Measurements from ENCODE around the gene ARHGAP23. TPM values are rescaled to one million over a fixed set of nuclear protein-coding genes. Genes with fewer than 3 reads are reported as not detected.

ARHGAP23 gene
- total RNA-seq, 2 experiments from 2014 or later = 0.40 to 0.47 TPM

DNA sequence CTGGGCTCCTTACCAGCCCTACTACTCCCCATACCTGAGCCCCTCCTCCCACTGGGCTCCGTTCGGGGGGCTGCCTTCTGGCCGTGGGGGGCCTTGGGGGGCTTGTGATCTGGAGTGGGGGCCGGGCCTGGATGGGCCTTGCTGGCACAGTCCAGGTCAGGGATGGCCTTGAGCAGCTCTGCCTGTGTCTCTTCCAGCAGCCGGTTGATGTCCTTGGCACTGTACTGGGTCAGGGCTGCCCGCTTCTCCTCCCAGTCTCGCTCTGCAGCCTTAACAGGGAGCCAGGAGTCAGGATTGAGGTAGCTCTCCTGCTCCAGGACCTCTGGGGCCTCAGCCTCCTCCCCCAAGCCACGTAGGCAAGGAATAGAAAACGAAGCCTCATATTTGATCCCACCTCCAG is 122.9 kb downstream of the ARHGAP23 start:
- Mint-ChIP-seq H3K4me1 (ENCODE audit: low read depth) (no peaks in the 10 kb centered on the region), H3K27me3 (peaks cover 18% of the 10 kb centered on the region), H3K9me3 (no peaks in the 10 kb centered on the region), H3K36me3 (ENCODE audit: low read depth) (no peaks in the 10 kb centered on the region), H3K27ac (no peak overlapping the region), H3K4me3 (no peak overlapping the region)
- ChIA-PET POLR2A (no interaction called here), CTCF (interaction anchor here (1.0 to 1.5 kb wide), 3 partner anchors 8 to 127 kb away, joined by 3 to 4 read pairs (median 3); no protein-coding TSS in a partner anchor)
- no peak for DNase-seq
- TF ChIP-seq, protein P1, sequence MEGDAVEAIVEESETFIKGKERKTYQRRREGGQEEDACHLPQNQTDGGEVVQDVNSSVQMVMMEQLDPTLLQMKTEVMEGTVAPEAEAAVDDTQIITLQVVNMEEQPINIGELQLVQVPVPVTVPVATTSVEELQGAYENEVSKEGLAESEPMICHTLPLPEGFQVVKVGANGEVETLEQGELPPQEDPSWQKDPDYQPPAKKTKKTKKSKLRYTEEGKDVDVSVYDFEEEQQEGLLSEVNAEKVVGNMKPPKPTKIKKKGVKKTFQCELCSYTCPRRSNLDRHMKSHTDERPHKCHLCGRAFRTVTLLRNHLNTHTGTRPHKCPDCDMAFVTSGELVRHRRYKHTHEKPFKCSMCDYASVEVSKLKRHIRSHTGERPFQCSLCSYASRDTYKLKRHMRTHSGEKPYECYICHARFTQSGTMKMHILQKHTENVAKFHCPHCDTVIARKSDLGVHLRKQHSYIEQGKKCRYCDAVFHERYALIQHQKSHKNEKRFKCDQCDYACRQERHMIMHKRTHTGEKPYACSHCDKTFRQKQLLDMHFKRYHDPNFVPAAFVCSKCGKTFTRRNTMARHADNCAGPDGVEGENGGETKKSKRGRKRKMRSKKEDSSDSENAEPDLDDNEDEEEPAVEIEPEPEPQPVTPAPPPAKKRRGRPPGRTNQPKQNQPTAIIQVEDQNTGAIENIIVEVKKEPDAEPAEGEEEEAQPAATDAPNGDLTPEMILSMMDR (IDR thresholded peaks at IDR 0.05) = no peak
- intact Hi-C loops (cut with micrococcal nuclease) = loop anchor here (10.0 kb wide), 1 partner anchor 114 kb away; no protein-coding TSS in a partner anchor
- ATAC-seq = no peak

DNA sequence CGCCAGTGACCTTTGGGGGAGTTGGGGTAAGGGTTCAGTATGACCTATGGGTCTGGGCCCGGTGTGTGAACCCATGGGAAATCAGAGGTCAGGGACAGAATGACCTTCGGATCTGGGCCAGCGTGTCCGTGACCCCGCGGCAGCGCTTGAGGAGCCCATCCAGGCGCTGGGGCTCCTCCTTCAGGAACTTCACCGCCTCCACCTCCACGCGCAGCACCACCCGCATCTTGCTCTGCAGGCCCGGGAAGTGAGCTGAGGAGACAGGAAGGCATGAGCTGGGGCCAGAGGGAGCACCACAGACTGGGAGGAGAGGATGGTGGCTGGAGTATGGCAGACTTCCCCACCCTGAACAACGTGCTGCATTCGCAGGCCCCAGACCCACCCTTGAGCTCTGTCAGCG is 124.1 kb downstream of the ARHGAP23 start:
- Mint-ChIP-seq H3K9me3 (no peaks in the 10 kb centered on the region), H3K4me3 (no peak overlapping the region), H3K27ac (no peak overlapping the region), H3K27me3 (peaks cover 11% of the 10 kb centered on the region), H3K36me3 (ENCODE audit: low read depth) (no peaks in the 10 kb centered on the region), H3K4me1 (ENCODE audit: low read depth) (no peaks in the 10 kb centered on the region)
- DNase-seq (no peak), ATAC-seq (no peak)
- intact Hi-C loops (cut with micrococcal nuclease) = loop anchor here (10.0 kb wide), 1 partner anchor 112 kb away; no protein-coding TSS in a partner anchor
- TF ChIP-seq, protein P1 (IDR thresholded peaks at IDR 0.05) = no peak
- POLR2A ChIA-PET = no interaction called here
- CTCF ChIA-PET = interaction anchor here (10.4 kb wide), 1 partner anchor 32 kb away, joined by 241 read pairs; no protein-coding TSS in a partner anchor

DNA sequence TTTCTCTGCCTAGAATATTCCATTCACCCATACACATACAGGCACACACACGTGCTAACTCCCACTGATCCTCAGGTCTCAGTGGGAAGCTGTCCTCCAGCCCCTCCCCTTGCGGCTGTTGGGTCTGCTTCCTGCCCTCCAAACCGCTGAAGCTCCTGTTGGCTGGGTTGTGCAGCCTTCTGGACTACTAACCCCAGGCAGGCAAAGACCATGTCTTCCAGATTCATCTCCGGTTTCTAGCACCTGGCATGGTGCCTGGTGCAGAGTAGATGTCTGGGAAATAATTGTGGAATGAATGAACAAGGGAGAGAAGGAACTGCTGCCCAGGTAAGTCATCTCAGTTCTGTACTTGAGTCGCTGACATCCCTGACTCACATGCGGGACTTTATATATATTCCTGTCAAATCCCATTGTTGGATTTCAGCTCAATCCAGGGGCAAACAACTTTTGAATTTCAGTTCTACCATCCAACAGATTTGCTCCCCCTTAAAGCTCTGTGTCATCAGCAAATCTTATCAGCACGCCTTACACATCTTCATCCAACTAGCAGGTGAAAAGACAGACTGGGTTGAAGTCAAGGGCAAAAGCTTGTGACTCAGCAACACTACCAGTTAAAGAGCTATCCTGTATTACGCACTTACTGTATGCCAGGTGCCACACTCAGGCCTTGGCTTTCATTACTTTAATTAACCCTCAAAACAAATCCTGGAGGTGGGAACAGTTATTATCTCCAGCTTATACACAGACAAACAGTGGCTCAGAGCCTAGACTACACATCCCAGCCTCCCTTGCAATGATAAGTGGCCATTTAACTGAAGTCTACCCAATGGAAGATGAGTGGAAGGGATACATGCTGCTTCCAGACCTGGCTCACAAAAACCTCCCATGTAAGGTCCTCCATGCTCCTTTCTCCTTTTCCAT is 126.4 kb downstream of the ARHGAP23 start:
- TF ChIP-seq, protein P1 (IDR thresholded peaks at IDR 0.05) = no peak
- H3K4me3 Mint-ChIP-seq = no peak overlapping the region
- ChIA-PET CTCF (interaction anchor here (0.8 to 10.4 kb wide), 10 partner anchors 10 to 181 kb away, joined by 3 to 251 read pairs (median 6); no protein-coding TSS in a partner anchor), POLR2A (no interaction called here)
- no peaks in the 10 kb centered on the region for H3K9me3 Mint-ChIP-seq
- intact Hi-C loops (cut with micrococcal nuclease) = loop anchor here (10.0 kb wide), 1 partner anchor 110 kb away; no protein-coding TSS in a partner anchor
- H3K27ac Mint-ChIP-seq = no peak overlapping the region
- no peak for ATAC-seq
- H3K27me3 Mint-ChIP-seq = peaks cover 12% of the 10 kb centered on the region
- H3K36me3 Mint-ChIP-seq (ENCODE audit: low read depth) = no peaks in the 10 kb centered on the region
- H3K4me1 Mint-ChIP-seq (ENCODE audit: low read depth) = peaks cover 11% of the 10 kb centered on the region
- DNase-seq = no peak

DNA sequence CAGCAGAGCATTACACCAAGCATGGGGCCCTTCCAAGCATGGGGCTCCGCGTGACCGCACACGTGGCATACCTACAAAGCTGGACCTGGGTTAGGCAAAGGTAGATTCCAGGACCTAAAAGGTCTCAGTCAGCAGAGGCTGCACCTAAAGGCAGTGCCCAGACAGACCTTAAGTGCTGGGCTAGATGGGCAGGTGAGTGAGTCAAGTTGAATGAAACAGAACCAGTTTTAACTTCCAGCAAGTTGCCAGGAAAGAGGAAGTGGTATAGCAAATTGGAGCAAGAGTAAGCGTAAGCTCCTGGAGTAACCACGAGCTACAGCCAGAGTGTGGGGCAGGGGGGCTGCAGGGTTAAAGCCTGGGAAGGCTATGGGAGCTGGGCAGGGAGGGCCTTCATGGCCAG is 128.0 kb downstream of the ARHGAP23 start:
- H3K36me3 Mint-ChIP-seq (ENCODE audit: low read depth) = no peaks in the 10 kb centered on the region
- POLR2A ChIA-PET = no interaction called here
- H3K4me3 Mint-ChIP-seq = no peak overlapping the region
- CTCF ChIA-PET = interaction anchor here (0.7 to 10.4 kb wide), 12 partner anchors 9 to 179 kb away, joined by 3 to 251 read pairs (median 6); partner anchors contain the start of gene SRCIN1
- DNase-seq = no peak
- H3K9me3 Mint-ChIP-seq = no peaks in the 10 kb centered on the region
- peaks cover 23% of the 10 kb centered on the region for H3K4me1 Mint-ChIP-seq (ENCODE audit: low read depth)
- no peak overlapping the region for H3K27ac Mint-ChIP-seq
- H3K27me3 Mint-ChIP-seq = peaks cover 20% of the 10 kb centered on the region
- ATAC-seq = no peak
- TF ChIP-seq, protein P1 (IDR thresholded peaks at IDR 0.05) = no peak
- intact Hi-C loops (cut with micrococcal nuclease) = loop anchor here (10.0 kb wide), 1 partner anchor 109 kb away; no protein-coding TSS in a partner anchor
